SK-N-SH treated with all-trans-retinoic acid at 6 μM for 48 hours (cell line): ENCODE results near the gene NT5C3B.

Experiments used
- CREB5 ChIP-seq: fragments of 250-450 bp; sonication (Bioruptor Pico); IDR thresholded peaks from 2 replicates; pipeline ENCODE4 v1.5.1; 2020; ENCODE audit warnings: low read depth, mild to moderate bottlenecking, moderate library complexity
- CSDC2 ChIP-seq: fragments of 250-450 bp; sonication (Bioruptor Pico); IDR thresholded peaks from 2 replicates; pipeline ENCODE4 v1.5.0; 2020; ENCODE audit warnings: mild to moderate bottlenecking, moderate library complexity
- POU6F1 ChIP-seq: fragments of 250-450 bp; sonication (Bioruptor Pico); IDR thresholded peaks from 2 replicates; pipeline ENCODE4 v1.8.0; 2021; ENCODE audit warnings: low read depth, mild to moderate bottlenecking, moderate library complexity, borderline replicate concordance
- PPARA ChIP-seq: fragments of 250-450 bp; sonication (Bioruptor Pico); IDR thresholded peaks from 2 replicates; pipeline ENCODE4 v1.5.0; 2020; ENCODE audit warnings: mild to moderate bottlenecking, borderline replicate concordance
- SNAI2 ChIP-seq: fragments of 250-450 bp; sonication (Bioruptor Pico); IDR thresholded peaks from 2 replicates; pipeline ENCODE4 v1.5.0; 2020; ENCODE audit warnings: mild to moderate bottlenecking, moderate library complexity
- TOX ChIP-seq: fragments of 250-450 bp; sonication (Bioruptor Pico); IDR thresholded peaks from 2 replicates; pipeline ENCODE4 v1.8.0; 2021; ENCODE audit warnings: mild to moderate bottlenecking, moderate library complexity, borderline replicate concordance
- ZFP30 ChIP-seq: fragments of 450-650 bp; formaldehyde crosslinking; IDR thresholded peaks from 2 replicates; pipeline ENCODE4 v1.5.0; 2022; ENCODE audit warnings: mild to moderate bottlenecking, moderate library complexity
- ZNF70 ChIP-seq: fragments of 450-650 bp; formaldehyde crosslinking; IDR thresholded peaks from 2 replicates; pipeline ENCODE4 v1.5.0; 2020; ENCODE audit warnings: mild to moderate bottlenecking, moderate library complexity

- TF ChIP-seq SNAI2: no peak
- no peak for TF ChIP-seq CSDC2 (CRISPR knock-in tag)
- TF ChIP-seq CREB5: no peak
- TF ChIP-seq ZNF70 (CRISPR knock-in tag): no peak
- no peak for TF ChIP-seq POU6F1
- TF ChIP-seq ZFP30: no peak
- no peak for TF ChIP-seq TOX (CRISPR knock-in tag)
- TF ChIP-seq PPARA (CRISPR knock-in tag): no peak
Observed at GRCh38 chr17:41880130-41880529, 44.1 kb upstream of the NT5C3B start.
